WTC11 (cell line): ENCODE measurements around the gene USP28. TPM values are rescaled to one million over a fixed set of nuclear protein-coding genes. Genes with fewer than 3 reads are reported as not detected.

ENCODE experiments used
- ATAC-seq: fragments of 200-7000 bp; cut with Tn5 transposase; 2 replicates; pipeline ENCODE4 v1.10.0; 2021; ENCODE audit warnings: mild to moderate bottlenecking, moderate library complexity
- CTCF ChIA-PET: fragments of 300-600 bp; sonication (Branson Sonifier 250); formaldehyde crosslinking; loops from one replicate; lab custom pipeline; 2021; ENCODE audit warnings: antibody characterized with exemption; lab: Charles Lee
- POLR2A ChIA-PET: fragments of 350-600 bp; sonication (Branson Sonifier 250); formaldehyde crosslinking; loops from one replicate; lab custom pipeline; 2021; ENCODE audit warnings: antibody characterized with exemption; lab: Charles Lee
- DNase-seq: peaks from one replicate; pipeline ENCODE4 v3.0.0; 2021; ENCODE audit warnings: low spot score
- H3K27ac Mint-ChIP-seq: 2 replicates; pipeline ENCODE4 v1.8.0; 2021; ENCODE audit warnings: mixed read lengths
- H3K27me3 Mint-ChIP-seq: 2 replicates; pipeline ENCODE4 v1.8.0; 2021; ENCODE audit warnings: low read depth, mild to moderate bottlenecking, moderate library complexity, mixed read lengths
- H3K36me3 Mint-ChIP-seq: 2 replicates; pipeline ENCODE4 v1.8.0; 2021; ENCODE audit warnings: mixed read lengths
- H3K4me1 Mint-ChIP-seq: 2 replicates; pipeline ENCODE4 v1.8.0; 2022; ENCODE audit warnings: mixed read lengths
- H3K4me3 Mint-ChIP-seq: 2 replicates; pipeline ENCODE4 v1.8.0; 2021; ENCODE audit warnings: mild to moderate bottlenecking, moderate library complexity, mixed read lengths
- H3K9me3 Mint-ChIP-seq: 2 replicates; pipeline ENCODE4 v1.8.0; 2021; ENCODE audit warnings: mixed read lengths
- AFF4 ChIP-seq: sonication (generic); formaldehyde crosslinking; IDR thresholded peaks from 2 replicates; pipeline ENCODE4 v1.8.1; 2023; ENCODE audit warnings: mild to moderate bottlenecking, missing genetic modification reagents, borderline replicate concordance
- ATF1 ChIP-seq: sonication (generic); formaldehyde crosslinking; IDR thresholded peaks from 2 replicates; pipeline ENCODE4 v1.8.1; 2023; ENCODE audit warnings: mild to moderate bottlenecking, moderate library complexity, missing genetic modification reagents
- CREM ChIP-seq: sonication (generic); formaldehyde crosslinking; IDR thresholded peaks from 2 replicates; pipeline ENCODE4 v1.8.1; 2022; ENCODE audit warnings: mild to moderate bottlenecking, missing genetic modification reagents, moderate library complexity
- ELF4 ChIP-seq: sonication (generic); formaldehyde crosslinking; IDR thresholded peaks from 2 replicates; pipeline ENCODE4 v1.8.1; 2022; ENCODE audit warnings: low read depth, mild to moderate bottlenecking, moderate library complexity, missing genetic modification reagents
- FOXK1 ChIP-seq: sonication (generic); formaldehyde crosslinking; IDR thresholded peaks from 2 replicates; pipeline ENCODE4 v1.8.0; 2022; ENCODE audit warnings: mild to moderate bottlenecking, moderate library complexity, missing genetic modification reagents
- FOXP1 ChIP-seq: sonication (generic); formaldehyde crosslinking; IDR thresholded peaks from 2 replicates; pipeline ENCODE4 v1.8.0; 2022; ENCODE audit warnings: missing genetic modification reagents, mild to moderate bottlenecking, moderate library complexity, borderline replicate concordance
- FOXP4 ChIP-seq: sonication (generic); formaldehyde crosslinking; IDR thresholded peaks from 2 replicates; pipeline ENCODE4 v1.8.0; 2022; ENCODE audit warnings: mild to moderate bottlenecking, missing genetic modification reagents
- GTF2I ChIP-seq: fragments of 250-450 bp; sonication (Bioruptor Pico); conservative IDR thresholded peaks from 2 replicates; pipeline ENCODE4 v1.4.0; 2021; ENCODE audit warnings: mild to moderate bottlenecking
- SP1 ChIP-seq: sonication (generic); formaldehyde crosslinking; conservative IDR thresholded peaks from 2 replicates; pipeline ENCODE4 v1.8.1; 2022; ENCODE audit warnings: missing genetic modification reagents
- TEAD1 ChIP-seq: sonication (generic); formaldehyde crosslinking; IDR thresholded peaks from 2 replicates; pipeline ENCODE4 v1.8.0; 2022; ENCODE audit warnings: mild to moderate bottlenecking, missing genetic modification reagents
- TP53 ChIP-seq: sonication (generic); formaldehyde crosslinking; IDR thresholded peaks from 2 replicates; pipeline ENCODE4 v1.8.1; 2023; ENCODE audit warnings: mild to moderate bottlenecking, missing genetic modification reagents
- USF2 ChIP-seq: sonication (generic); formaldehyde crosslinking; IDR thresholded peaks from 2 replicates; pipeline ENCODE4 v1.8.1; 2023; ENCODE audit warnings: mild to moderate bottlenecking, missing genetic modification reagents, moderate library complexity
- ZBTB21 ChIP-seq: sonication (generic); formaldehyde crosslinking; IDR thresholded peaks from 2 replicates; pipeline ENCODE4 v1.8.1; 2023; ENCODE audit warnings: mild to moderate bottlenecking, missing genetic modification reagents, borderline replicate concordance
- ZNF121 ChIP-seq: sonication (generic); formaldehyde crosslinking; IDR thresholded peaks from 2 replicates; pipeline ENCODE4 v1.8.0; 2023; ENCODE audit warnings: missing genetic modification reagents
- ZNF138 ChIP-seq: sonication (generic); formaldehyde crosslinking; conservative IDR thresholded peaks from 2 replicates; pipeline ENCODE4 v1.8.1; 2022; ENCODE audit warnings: mild to moderate bottlenecking, moderate library complexity, missing genetic modification reagents
- ZNF232 ChIP-seq: sonication (generic); formaldehyde crosslinking; IDR thresholded peaks from 2 replicates; pipeline ENCODE4 v1.8.0; 2022; ENCODE audit warnings: mild to moderate bottlenecking, missing genetic modification reagents
- ZNF263 ChIP-seq: sonication (generic); formaldehyde crosslinking; IDR thresholded peaks from 2 replicates; pipeline ENCODE4 v1.8.1; 2022; ENCODE audit warnings: low read depth, mild to moderate bottlenecking, moderate library complexity, missing genetic modification reagents
- ZNF416 ChIP-seq: fragments of 250-450 bp; sonication (Bioruptor Pico); IDR thresholded peaks from 2 replicates; pipeline ENCODE4 v1.9.0; 2021; ENCODE audit warnings: mild to moderate bottlenecking, inconsistent platforms
- ZNF423 ChIP-seq: fragments of 250-450 bp; sonication (Bioruptor Pico); IDR thresholded peaks from 2 replicates; pipeline ENCODE4 v2.1.2; 2022; ENCODE audit warnings: mild to moderate bottlenecking, moderate library complexity
- ZNF425 ChIP-seq: fragments of 250-450 bp; sonication (Bioruptor Pico); conservative IDR thresholded peaks from 2 replicates; pipeline ENCODE4 v1.9.0; 2021; ENCODE audit warnings: mild to moderate bottlenecking
- ZNF671 ChIP-seq: fragments of 250-450 bp; sonication (Bioruptor Pico); IDR thresholded peaks from 2 replicates; pipeline ENCODE4 v1.8.0; 2021; ENCODE audit warnings: mild to moderate bottlenecking
- total RNA-seq: library from RNA; stranded (reverse); gene quantifications from 3 replicates; pipeline ENCODE4 v1.2.3, GENCODE V29; 2021
- TF ChIP-seq, protein P1 (sequence below): sonication (generic); formaldehyde crosslinking; IDR thresholded peaks from 2 replicates; pipeline ENCODE4 v1.8.1; 2022; ENCODE audit warnings: mild to moderate bottlenecking, moderate library complexity, missing genetic modification reagents
- TF ChIP-seq, protein P2 (sequence below): fragments of 250-450 bp; sonication (Bioruptor Pico); IDR thresholded peaks from 2 replicates; pipeline ENCODE4 v1.9.0; 2021; ENCODE audit warnings: mild to moderate bottlenecking

The USP28 gene
- total RNA-seq, 1 experiment from 2014 or later, result 129 TPM

DNA sequence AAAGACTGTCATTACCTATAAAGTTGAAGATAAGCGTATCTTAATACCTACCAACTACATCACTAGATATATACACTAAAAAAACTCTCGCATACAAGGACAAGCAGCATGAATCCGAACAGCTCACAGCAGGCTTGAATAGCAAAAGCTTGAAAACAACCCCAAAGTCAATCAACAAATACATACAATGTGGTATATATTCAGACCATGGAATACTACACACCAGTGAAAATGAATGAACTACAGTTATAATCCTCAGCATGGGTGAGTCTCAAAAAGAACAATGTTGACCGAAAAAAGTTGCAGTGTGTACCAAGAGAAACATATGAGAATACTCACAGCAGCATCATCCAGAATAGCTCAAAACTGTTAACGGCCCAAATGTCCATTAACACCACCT, 25.2 kb downstream of the USP28 start:
- TF ChIP-seq GTF2I (CRISPR knock-in tag) (peak; percentile 80; the same call in 1 of the 2 replicates), ZNF425 (CRISPR knock-in tag) (peak; percentile 33; the same call in 1 of the 2 replicates), ZNF138 (no peak), ZNF423 (CRISPR knock-in tag) (0 out of 2 replicates have a peak, but pooled peaks have one; percentile 3)
- DNase-seq (no peak), ATAC-seq (peak; percentile 9)
- peaks cover 10% of the 10 kb centered on the region for H3K9me3 Mint-ChIP-seq
- ChIA-PET CTCF (interaction anchor here (1.7 to 1.9 kb wide), 3 partner anchors 10 to 46 kb away, joined by 6 to 14 read pairs (median 6); no protein-coding TSS in a partner anchor), POLR2A (interaction anchor here (1.0 to 2.5 kb wide), 2 partner anchors 22 to 24 kb away, joined by 5 to 11 read pairs; partner anchors contain the start of gene USP28)
- no peak overlapping the region for H3K4me3 Mint-ChIP-seq
- H3K27me3 Mint-ChIP-seq, result no peaks in the 10 kb centered on the region
- peak overlapping the region; percentile 97 for H3K27ac Mint-ChIP-seq
- peaks cover 61% of the 10 kb centered on the region for H3K36me3 Mint-ChIP-seq
- peaks cover 77% of the 10 kb centered on the region for H3K4me1 Mint-ChIP-seq

- peaks cover 10% of the 10 kb centered on the region for H3K9me3 Mint-ChIP-seq
- POLR2A ChIA-PET, result interaction anchor here (1.0 to 2.5 kb wide), 2 partner anchors 23 to 25 kb away, joined by 5 to 11 read pairs; partner anchors contain the start of gene USP28
- ATAC-seq, result peak; percentile 97
- TF ChIP-seq ATF1 (CRISPR knock-in tag), result no peak
- no peak for TF ChIP-seq ZNF671 (CRISPR knock-in tag)
- TF ChIP-seq ZNF121 (CRISPR knock-in tag), result no peak
- TF ChIP-seq TEAD1, result no peak
- TF ChIP-seq, protein P1, sequence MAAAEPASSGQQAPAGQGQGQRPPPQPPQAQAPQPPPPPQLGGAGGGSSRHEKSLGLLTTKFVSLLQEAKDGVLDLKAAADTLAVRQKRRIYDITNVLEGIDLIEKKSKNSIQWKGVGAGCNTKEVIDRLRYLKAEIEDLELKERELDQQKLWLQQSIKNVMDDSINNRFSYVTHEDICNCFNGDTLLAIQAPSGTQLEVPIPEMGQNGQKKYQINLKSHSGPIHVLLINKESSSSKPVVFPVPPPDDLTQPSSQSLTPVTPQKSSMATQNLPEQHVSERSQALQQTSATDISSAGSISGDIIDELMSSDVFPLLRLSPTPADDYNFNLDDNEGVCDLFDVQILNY (CRISPR knock-in tag), result no peak
- TF ChIP-seq ZBTB21 (CRISPR knock-in tag), result 0 out of 2 replicates have a peak, but pooled peaks have one; percentile 14
- TF ChIP-seq ZNF416 (CRISPR knock-in tag), result no peak
- 0 out of 2 replicates have a peak, but pooled peaks have one; percentile 20 for TF ChIP-seq SP1 (CRISPR knock-in tag)
- TF ChIP-seq, protein P2, sequence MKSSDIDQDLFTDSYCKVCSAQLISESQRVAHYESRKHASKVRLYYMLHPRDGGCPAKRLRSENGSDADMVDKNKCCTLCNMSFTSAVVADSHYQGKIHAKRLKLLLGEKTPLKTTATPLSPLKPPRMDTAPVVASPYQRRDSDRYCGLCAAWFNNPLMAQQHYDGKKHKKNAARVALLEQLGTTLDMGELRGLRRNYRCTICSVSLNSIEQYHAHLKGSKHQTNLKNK, result peak; percentile 79
- TF ChIP-seq USF2 (CRISPR knock-in tag), result peak; percentile 8; the same call in 1 of the 2 replicates
- no peak for TF ChIP-seq ELF4 (CRISPR knock-in tag)
- 0 out of 2 replicates have a peak, but pooled peaks have one; percentile 22 for TF ChIP-seq FOXK1
- TF ChIP-seq FOXP1, result no peak
- TF ChIP-seq CREM (CRISPR knock-in tag), result no peak
- TF ChIP-seq TP53 (CRISPR knock-in tag), result no peak
- peak; percentile 16; the same call in 1 of the 2 replicates for TF ChIP-seq AFF4
- TF ChIP-seq ZNF263 (CRISPR knock-in tag), result no peak
- TF ChIP-seq FOXP4 (CRISPR knock-in tag), result 0 out of 2 replicates have a peak, but pooled peaks have one; percentile 20
- TF ChIP-seq ZNF232, result 0 out of 2 replicates have a peak, but pooled peaks have one; percentile 7
- TF ChIP-seq, all 79 proteins: peak for 8
- no peaks in the 10 kb centered on the region for H3K27me3 Mint-ChIP-seq
- CTCF ChIA-PET, result interaction anchor here (1.7 to 1.9 kb wide), 3 partner anchors 10 to 46 kb away, joined by 6 to 14 read pairs (median 6); no protein-coding TSS in a partner anchor
- peak overlapping the region; percentile 10 for H3K4me3 Mint-ChIP-seq
- H3K36me3 Mint-ChIP-seq, result peaks cover 61% of the 10 kb centered on the region
- peak; percentile 41 for DNase-seq
- peaks cover 72% of the 10 kb centered on the region for H3K4me1 Mint-ChIP-seq
- H3K27ac Mint-ChIP-seq, result peak overlapping the region; percentile 97
Observed at GRCh38 chr11:113849713-113850112, 25.7 kb downstream of the USP28 start.
